H1 (cell line): Measurements from ENCODE around the gene DGCR6L.
"Not testable (repeated sequence)": the region's sequence is repeated elsewhere in the genome, so short reads cannot be mapped to it uniquely, and the experiment has no call there.

Experiments
- EGR1 ChIP-seq: IDR thresholded peaks from 2 replicates; pipeline ENCODE4 v1.6.1; 2011; ENCODE audit warnings: low read depth, low read length, borderline replicate concordance
- KDM4A ChIP-seq: IDR thresholded peaks from one replicate; pipeline ENCODE4 v1.7.1; 2012; ENCODE audit warnings: low read depth, mild to moderate bottlenecking, moderate library complexity, low read length, inconsistent platforms; ENCODE audit not compliant: severe bottlenecking
- SIN3A ChIP-seq, 2 experiments: IDR thresholded peaks in 1 of 2; conservative IDR thresholded peaks in 1 of 2; 2 replicates each; pipeline ENCODE4 v1.6.1; 2011 to 2012; ENCODE audit warnings: low read length in 2 of 2, improper control_type of control experiment in 1 of 2, low read depth in 1 of 2, mild to moderate bottlenecking in 1 of 2

DNA sequence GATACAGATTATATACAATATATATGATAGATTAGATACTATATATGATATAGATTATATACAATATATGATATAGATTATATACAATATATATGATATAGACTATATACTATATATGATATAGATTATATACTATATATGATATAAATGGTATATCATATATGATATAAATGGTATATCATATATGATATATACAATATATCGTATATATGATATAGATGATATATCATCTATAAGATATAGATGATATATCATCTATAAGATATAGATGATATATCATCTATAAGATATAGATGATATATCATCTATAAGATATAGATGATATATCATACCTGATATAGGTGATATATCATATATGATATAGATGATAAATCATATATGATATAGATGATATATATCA is 16.7 kb upstream of the DGCR6L start:
- TF ChIP-seq SIN3A (conservative IDR thresholded peaks at IDR 0.05 in 1 of 2, IDR thresholded peaks at IDR 0.05 in 1 of 2; ENCODE audit: low read depth in 1 of 2, low read length in 2 of 2); EGR1; KDM4A: not testable (repeated sequence)
